Measurements from ENCODE around the gene SHISA8. TPM values are rescaled to one million over a fixed set of nuclear protein-coding genes. Genes with fewer than 3 reads are reported as not detected.

The SHISA8 gene
- total RNA-seq, 1 donor from 2014 or later: not detected

DNA sequence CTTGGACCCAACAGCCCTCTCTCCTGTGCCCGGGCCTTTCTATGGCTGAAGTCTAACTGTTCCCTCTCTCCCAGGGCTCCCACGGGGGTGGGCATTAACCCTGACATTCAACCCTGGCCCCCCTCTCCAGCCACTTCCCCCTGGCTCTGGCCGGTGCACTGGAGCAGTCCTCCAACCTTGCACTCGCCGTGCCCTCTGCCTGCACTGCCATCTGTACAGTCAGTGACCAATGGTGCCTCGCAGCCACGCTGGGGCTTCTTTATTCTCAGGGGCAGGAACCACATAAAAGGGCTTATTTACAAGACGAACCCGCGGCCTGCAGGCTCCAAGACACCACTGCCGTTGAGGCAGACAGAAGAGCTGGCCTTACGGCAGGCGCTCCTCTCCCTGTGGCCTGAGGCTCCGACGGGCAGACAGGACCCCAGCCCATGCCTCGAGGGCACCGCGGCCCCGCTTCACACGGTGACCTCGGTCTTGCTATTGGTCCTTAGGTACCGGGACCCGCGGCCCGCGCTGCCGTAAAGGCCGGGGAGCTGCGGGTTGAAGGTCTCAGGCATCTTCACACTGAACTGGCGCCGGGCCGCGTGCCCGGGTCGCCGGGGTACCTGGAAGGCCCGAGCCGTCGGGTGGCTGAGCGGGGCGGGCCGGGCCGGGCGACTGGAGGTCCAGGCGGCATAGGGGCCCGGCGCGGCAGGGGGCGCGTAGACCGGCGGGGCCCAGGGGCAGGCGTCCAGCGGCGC is 5.4 kb downstream of the SHISA8 start:
- no peak for DNase-seq (ENCODE audit: low spot score in 2 of 2, unreplicated experiment in 2 of 2)
- no peaks in the 10 kb centered on the region for H3K9me3 Mint-ChIP-seq

DNA sequence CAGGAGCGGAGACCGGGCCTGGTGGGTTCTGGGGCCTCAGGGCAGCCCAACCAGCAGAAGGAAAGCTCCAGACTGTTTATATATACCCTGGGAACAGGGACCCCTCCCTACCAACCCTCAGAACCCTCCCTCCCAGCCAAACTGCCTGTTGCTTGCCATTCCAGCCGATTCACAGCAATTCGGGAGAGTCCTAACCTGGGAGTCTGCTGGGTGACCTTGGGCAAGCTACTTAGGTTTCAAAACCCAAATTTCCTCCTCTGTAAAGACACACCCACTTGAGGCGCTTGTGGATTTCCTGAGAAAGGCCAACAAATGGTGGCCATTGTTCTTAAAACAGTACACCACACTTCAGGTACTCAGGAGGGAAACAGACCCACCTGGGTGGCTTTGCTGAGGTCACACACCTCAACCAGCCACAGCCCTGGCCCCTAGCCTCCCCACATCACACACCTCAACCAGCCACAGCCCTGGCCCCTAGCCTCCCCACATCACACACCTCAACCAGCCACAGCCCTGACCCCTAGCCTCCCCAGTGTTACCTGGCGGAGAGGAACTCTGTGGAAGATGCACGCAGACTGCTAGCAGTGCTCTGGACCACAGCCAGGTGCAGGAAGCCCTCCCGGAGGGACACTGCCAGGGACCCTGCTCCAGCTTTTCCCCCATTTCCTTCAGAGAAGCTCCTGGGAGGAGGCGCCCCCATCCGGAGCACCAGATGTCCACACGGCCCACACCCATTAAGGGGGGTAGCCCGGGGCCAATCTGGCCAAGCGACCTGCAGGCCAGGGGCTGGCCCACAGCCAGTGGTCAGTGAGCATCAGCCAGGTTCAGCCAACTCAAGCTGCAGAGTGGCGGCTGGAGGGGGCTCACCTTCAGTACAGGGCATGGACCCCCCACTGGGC is 6.2 kb downstream of the SHISA8 start:
- Mint-ChIP-seq H3K27ac (no peak overlapping the region), H3K36me3 (peaks cover 12% of the 10 kb centered on the region), H3K4me3 (no peak overlapping the region), H3K4me1 (peaks cover 3% of the 10 kb centered on the region), H3K27me3 (ENCODE audit: low read depth) (peaks cover 52% of the 10 kb centered on the region), H3K9me3 (no peaks in the 10 kb centered on the region)
- DNase-seq (ENCODE audit: low spot score in 2 of 2, unreplicated experiment in 2 of 2): no peak
- TF ChIP-seq, protein P1, sequence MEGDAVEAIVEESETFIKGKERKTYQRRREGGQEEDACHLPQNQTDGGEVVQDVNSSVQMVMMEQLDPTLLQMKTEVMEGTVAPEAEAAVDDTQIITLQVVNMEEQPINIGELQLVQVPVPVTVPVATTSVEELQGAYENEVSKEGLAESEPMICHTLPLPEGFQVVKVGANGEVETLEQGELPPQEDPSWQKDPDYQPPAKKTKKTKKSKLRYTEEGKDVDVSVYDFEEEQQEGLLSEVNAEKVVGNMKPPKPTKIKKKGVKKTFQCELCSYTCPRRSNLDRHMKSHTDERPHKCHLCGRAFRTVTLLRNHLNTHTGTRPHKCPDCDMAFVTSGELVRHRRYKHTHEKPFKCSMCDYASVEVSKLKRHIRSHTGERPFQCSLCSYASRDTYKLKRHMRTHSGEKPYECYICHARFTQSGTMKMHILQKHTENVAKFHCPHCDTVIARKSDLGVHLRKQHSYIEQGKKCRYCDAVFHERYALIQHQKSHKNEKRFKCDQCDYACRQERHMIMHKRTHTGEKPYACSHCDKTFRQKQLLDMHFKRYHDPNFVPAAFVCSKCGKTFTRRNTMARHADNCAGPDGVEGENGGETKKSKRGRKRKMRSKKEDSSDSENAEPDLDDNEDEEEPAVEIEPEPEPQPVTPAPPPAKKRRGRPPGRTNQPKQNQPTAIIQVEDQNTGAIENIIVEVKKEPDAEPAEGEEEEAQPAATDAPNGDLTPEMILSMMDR (IDR thresholded peaks at IDR 0.05; ENCODE audit: unreplicated experiment): no peak

More for the DNA sequence above, 5.4 kb downstream of the SHISA8 start:
- H3K36me3 Mint-ChIP-seq: peaks cover 8% of the 10 kb centered on the region
- H3K27ac Mint-ChIP-seq: no peak overlapping the region
- peaks cover 54% of the 10 kb centered on the region for H3K27me3 Mint-ChIP-seq (ENCODE audit: low read depth)
- TF ChIP-seq, protein P1 (IDR thresholded peaks at IDR 0.05; ENCODE audit: unreplicated experiment): no peak
- peaks cover 3% of the 10 kb centered on the region for H3K4me1 Mint-ChIP-seq
- H3K4me3 Mint-ChIP-seq: peak overlapping the region; percentile 40

DNA sequence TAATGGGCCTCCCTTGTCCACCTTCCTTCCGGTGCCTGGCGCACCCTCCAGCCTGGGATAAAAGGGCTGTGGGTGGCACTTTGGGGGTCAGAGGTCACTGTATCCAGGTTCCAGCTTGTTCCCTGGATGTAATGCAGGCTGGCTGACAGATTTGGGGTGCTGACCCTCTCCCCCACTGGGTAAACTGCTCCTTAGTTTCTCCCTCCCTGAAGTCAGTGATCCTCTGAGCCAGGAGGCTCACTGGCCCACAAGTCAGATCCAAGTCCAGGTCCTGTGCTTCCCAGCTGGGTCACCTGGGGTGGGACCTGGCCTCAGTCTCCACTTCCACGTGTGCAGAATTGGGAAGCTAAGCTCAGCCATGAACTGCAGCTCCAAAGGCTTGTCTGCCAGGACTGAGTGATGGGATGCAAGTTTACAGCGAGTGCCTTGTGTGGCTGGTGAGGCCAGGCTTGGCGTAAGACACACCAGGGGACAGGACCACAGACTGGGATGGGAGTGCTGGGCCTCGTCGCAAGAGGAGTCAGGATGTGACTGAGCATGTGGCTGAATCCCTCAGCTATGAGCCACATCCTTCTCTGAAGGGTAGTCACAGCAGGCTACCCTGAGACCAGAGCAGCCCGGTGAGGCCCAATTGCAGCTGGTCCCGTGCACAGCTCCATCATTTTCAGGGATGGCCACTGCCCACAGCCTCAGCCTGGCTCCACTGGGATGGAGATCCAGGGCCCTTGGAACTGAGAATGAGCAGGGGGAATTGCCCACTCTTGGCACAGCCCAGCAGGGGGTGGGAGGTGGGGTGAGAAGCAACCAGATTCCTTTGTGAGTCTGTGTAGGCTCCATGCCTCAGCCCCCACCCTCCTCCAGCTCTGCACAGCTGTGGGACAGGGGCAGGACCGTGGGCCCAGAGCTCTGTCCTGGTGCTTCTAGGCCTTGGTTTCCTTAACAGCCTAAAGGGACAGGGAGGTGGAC is 7.2 kb downstream of the SHISA8 start:
- H3K27me3 Mint-ChIP-seq (ENCODE audit: low read depth): peaks cover 43% of the 10 kb centered on the region
- peaks cover 14% of the 10 kb centered on the region for H3K36me3 Mint-ChIP-seq
- TF ChIP-seq, protein P1 (IDR thresholded peaks at IDR 0.05; ENCODE audit: unreplicated experiment): no peak
- peaks cover 2% of the 10 kb centered on the region for H3K4me1 Mint-ChIP-seq
- no peak overlapping the region for H3K27ac Mint-ChIP-seq
- no peak overlapping the region for H3K4me3 Mint-ChIP-seq
- DNase-seq (ENCODE audit: low spot score in 2 of 2, unreplicated experiment in 2 of 2): no peak
- H3K9me3 Mint-ChIP-seq: no peaks in the 10 kb centered on the region

DNA sequence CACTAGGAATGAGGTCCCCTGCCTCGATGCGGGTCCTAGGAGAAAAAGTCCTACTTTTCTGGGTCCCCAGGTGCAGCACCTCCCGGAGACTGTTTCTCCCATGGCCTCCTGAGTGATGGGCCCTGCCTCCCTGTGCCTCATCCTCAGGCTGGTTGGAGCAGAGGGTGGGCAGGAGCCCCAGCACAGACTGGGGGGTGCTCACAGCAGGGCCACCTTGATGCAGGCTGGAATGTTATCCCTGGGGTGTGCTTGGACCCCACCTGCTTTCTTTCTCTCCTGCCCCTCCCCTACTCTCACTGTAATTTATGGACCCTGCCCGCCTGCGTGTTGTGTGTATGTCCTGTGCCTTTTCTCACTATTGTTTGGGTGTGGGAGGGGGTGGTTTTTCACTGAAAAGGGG is 8.1 kb downstream of the SHISA8 start:
- H3K9me3 Mint-ChIP-seq: no peaks in the 10 kb centered on the region
- TF ChIP-seq, protein P1 (IDR thresholded peaks at IDR 0.05; ENCODE audit: unreplicated experiment): no peak
- DNase-seq (ENCODE audit: low spot score in 2 of 2, unreplicated experiment in 2 of 2): no peak

More for the DNA sequence above, 8.1 kb downstream of the SHISA8 start:
- Mint-ChIP-seq H3K4me3 (no peak overlapping the region), H3K4me1 (peaks cover 2% of the 10 kb centered on the region), H3K27ac (no peak overlapping the region), H3K36me3 (peaks cover 14% of the 10 kb centered on the region), H3K27me3 (ENCODE audit: low read depth) (peaks cover 34% of the 10 kb centered on the region)
